Putamen (tissue), 1 donor: ENCODE data around the gene KRTAP10-10.
"Not testable (repeated sequence)": the region's sequence is repeated elsewhere in the genome, so short reads cannot be mapped to it uniquely, and the experiment has no call there.

ENCODE experiments used
- DNase-seq: peaks from one replicate; pipeline ENCODE4 v3.0.0-alpha.2; 2016; ENCODE audit warnings: low spot score

KRTAP10-10 gene, protein sequence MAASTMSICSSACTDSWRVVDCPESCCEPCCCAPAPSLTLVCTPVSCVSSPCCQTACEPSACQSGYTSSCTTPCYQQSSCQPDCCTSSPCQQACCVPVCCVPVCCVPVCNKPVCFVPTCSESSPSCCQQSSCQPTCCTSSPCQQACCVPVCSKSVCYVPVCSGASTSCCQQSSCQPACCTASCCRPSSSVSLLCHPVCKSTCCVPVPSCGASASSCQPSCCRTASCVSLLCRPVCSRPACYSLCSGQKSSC

DNA sequence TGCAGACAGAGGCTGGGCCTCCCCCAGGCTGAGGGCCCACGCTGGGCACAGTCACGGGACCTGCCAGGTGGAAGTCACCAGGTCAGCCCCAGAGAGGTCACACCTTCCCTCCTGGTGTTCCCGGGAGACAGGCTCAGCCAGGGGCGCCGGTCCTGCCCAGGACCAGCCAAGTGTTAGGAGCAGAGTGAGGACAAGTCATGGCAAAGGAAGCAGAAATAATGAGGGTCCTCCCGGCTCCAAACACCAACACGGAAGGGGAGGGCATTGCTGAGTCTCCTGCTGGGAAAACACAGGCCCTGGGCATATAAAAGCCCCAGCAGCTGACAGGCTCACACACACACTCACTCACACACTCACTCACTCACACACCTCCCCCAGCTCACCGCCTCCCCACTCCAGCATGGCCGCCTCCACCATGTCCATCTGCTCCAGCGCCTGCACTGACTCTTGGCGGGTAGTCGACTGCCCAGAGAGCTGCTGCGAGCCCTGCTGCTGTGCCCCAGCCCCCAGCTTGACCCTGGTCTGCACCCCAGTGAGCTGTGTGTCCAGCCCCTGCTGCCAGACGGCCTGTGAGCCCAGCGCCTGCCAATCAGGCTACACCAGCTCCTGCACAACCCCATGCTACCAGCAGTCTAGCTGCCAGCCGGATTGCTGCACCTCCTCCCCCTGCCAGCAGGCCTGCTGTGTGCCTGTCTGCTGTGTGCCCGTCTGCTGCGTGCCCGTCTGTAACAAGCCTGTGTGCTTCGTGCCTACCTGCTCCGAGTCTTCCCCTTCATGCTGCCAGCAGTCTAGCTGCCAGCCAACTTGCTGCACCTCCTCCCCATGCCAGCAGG, at the start of gene KRTAP10-10:
Gene KRTAP10-10, plus strand, starts transcription at position 339 of the 833 bp plus-strand sequence. Its CDS starts 62 bp downstream, at position 401.
- no peak for DNase-seq

DNA sequence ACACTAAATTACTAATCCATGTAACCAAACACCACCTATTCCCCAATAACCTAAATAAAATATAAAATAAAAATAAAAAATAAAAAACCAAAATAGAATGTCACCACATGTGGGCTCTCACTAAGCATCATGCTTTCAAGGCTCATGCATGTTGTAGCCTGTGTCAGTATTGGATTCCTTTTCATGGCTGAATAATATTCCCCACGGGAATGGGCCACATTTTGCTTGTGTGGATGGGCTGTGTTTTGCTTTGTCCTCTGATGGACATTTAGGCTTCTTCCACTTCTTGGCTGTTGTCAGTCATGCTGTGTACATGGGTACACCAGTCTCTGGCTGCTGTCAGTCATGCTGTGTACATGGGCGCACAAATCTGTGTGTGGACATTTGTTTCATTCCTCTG, 48.1 kb upstream of the KRTAP10-10 start:
- no peak for DNase-seq

DNA sequence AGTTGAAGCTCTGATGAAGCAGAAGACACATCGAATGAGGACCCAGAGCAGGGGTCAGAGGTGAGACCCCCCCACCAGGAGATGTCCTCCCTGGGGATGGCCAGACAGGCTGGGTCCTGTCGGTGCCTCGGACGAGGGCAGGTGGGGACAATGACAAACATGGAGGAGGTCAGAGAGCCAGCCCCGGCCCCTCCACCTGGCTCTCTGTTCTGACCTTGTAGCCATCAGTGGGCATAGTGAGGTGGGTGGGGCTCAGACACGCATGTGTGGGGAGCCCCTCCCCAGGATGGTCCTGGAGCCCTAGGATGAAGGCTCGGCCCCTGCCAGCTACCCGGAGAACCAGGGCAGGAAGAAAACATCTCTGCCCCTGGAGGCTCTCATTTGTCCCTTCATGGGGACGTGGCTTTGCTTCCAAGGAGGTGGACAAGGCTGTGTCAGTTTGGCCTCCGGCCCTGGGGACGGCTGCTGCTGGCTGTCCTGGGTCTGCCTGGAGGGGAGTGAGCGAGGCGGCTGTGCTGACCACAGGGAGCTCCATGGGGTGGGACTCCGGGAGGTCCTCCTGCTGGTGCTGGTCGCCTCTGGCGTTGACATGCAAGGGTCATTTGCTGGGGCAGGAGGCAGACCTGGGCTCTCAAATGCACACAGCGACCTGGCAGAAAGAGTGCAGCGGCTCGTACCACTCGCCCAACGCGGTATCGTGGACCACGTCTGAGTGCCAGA, 47.4 kb upstream of the KRTAP10-10 start:
- no peak for DNase-seq

DNA sequence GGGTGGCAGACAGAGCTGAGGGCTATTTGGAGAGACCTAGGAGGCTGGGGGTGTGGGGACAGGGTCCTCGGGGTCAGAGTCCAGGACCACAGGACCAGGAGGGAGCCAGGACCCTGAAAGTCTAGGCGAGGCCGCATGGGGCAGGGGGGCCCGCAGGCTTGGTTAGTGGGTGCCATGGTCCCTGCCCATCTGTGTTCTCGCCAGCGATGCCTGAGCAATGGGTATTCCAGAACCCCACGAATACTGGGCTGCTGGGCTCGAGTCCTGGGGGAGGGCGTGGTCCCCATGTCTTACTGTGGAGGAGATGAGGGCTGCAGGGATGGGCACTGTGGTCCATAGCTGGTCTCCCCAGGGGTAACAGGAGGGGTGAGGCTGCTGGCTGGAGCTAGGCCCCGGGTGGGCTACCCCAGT, 46.8 kb upstream of the KRTAP10-10 start:
- no peak for DNase-seq

DNA sequence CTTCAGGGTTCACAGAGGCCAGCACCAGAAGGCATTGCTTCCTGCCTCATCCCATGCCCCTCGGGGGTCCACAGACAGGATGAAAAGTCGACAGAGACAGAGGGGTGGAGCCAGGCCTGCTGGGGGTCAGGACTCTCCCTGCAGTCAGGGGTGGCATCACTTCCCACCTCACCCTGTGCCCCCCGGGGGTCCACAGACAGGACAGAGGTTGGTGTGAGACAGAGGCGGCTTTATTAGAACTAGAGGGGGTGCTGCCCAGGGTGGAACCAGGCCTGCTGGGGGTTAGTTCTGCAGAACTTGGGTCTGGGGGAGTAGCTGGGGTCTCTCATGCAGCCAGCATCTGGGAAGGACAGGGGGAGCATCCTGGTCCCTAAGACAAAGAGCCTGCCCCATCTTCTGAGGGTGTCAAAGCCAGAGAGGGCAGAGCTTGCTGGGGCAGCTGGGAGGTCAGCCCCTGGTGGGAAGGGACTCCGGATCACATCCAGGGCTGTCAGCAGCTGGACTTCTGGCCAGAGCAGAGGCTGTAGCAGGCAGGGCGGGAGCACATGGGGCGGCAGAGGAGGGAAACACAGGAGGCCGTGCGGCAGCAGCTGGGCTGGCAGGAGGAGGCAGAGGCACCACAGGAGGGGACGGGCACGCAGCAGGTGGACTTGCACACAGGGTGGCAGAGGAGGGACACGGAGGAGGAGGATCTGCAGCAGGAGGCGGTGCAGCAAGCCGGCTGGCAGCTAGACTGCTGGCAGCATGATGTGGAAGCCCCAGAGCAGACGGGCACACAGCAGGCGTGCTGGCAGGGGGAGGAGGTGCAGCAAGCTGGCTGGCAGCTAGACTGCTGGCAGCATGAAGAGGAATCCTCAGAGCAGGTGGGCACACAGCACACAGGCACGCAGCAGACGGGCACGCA, 46.0 kb upstream of the KRTAP10-10 start:
- DNase-seq: not testable (repeated sequence)

DNA sequence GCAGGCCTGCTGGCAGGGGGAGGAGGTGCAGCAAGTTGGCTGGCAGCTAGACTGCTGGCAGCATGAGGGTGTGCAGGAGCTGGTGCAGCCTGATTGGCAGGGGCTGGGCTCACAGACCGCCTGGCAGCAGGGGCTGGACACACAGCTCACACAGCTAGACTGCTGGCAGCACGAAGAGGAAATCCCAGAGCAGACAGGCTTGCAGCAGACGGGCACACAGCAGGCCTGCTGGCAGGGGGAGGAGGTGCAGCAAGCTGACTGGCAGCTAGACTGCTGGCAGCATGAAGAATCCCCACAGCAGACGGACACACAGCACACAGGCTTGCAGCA, 45.4 kb upstream of the KRTAP10-10 start:
- DNase-seq: not testable (repeated sequence)

DNA sequence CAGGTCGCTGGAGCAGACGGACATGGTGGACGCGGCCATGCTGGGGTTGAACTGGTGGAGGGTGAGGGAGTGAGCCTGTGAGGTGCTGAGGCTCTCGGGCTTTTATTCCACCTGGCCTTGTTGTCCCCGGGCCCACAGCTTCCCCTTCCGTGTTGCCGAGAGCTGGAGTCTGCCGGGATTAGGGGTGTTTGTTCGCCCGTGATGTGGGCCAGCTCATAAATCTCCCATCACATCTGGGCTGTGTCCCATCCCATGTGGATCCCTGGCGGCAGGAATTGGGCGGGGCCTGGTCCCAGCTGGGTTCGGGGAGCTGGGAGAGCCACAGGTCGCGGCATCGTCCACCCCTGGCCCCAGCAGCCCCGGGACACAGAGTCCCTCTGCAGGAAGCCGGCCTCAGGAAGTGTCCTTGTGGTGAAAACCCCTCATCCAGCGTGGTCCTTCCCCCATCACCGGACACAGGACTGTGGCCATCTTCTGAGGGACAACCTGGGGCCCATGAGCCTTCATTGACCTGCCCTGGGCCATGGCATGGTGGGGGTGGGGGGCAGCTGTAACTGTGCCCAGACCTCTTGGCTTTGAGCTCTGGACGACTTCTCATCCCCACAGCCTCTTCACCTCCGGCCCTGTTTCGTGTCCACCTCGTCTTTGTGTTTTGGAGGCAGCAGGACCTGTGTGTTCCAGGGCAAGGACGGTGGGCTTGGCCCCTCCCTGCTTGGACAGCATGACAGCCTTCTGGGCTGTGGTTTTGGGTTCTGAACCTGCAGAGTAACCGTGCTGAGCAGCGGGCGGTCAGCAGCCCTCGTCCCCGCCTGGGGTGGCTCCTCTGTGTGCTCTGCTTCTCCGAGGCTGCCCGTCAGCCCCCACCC, 44.5 kb upstream of the KRTAP10-10 start, which contains the start of gene KRTAP10-6:
Gene KRTAP10-6, minus strand, starts transcription at position 60 of the 866 bp plus-strand sequence. Its CDS starts 21 bp downstream, at position 39.
- no peak for DNase-seq

DNA sequence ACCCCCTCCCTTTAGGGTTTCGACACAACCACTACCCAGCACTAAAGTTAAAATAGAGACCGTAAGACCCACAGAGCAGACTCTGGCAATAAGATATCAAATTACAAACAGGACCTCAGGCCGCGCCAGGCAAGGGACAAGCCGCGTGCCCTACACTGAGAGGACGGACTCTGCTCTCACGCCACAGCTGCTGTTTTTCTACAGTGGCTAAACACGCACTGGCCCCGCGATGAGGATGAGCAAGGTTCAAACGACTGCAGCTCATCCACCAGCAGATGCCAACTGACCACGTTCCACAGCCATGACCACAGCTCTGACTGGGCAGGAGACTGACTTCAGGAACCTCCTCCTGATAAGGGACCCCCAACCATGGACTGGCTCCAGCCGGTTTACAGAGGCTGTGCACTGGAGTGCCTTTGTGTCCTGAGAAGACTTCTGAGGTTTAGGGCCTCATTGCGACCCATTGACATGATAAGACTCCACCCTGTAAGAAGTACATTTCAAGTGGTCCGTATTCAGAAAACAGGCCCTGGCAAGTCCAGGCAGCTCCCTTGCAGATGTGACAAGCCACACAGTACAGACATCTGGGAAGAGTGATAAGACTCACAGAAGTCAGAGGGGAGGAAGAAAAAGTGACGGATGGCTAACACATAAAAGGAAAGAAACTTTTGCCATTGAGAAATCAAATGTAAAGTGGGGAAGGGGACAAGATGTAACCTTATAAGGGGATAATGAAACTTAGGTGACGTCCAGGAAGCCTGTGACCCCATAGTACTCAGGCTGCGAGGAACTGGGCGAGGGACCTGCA, 43.4 kb upstream of the KRTAP10-10 start:
- DNase-seq: no peak

DNA sequence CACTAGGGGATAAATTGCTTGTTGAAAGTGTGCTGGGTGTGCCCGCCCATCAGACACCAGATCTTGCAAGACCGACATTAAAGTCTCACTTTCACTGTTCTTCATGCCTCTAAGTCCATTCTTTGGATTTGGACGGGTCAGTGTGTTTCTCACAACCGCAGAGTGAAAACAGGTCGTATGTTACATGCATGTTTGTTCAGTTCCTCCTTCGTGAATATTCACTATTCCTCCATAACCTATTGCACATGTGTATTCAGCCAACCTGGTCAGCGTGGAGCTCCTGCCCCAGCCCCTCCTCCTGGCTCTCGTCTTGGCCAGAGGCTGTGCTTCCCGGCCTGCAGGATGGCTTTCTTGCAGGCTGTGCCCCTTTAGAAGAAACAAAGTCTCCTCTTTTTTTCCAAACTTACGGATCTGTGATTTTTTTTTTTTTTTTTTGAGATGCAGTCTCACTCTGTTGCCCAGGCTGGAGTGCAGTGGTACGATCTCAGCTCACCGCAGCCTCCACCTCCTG, 42.7 kb upstream of the KRTAP10-10 start:
- DNase-seq: no peak

DNA sequence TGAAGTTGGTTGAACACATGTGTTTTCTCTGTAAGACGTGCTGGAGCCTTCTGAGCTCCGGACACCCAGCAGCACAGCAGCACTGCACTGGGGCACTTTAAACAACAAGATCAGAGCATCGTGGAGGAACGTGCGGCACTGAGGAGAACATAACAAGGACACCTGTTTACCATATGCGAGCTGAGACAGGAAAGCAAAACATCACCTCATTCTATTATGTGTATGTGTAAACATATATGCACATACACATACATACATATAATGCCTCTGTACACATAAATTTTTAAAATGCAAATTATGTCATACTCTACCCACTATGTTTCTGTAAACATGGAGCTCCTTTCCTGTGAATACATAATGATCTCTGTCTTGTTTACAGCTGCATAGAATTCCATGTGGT, 41.6 kb upstream of the KRTAP10-10 start:
- no peak for DNase-seq

DNA sequence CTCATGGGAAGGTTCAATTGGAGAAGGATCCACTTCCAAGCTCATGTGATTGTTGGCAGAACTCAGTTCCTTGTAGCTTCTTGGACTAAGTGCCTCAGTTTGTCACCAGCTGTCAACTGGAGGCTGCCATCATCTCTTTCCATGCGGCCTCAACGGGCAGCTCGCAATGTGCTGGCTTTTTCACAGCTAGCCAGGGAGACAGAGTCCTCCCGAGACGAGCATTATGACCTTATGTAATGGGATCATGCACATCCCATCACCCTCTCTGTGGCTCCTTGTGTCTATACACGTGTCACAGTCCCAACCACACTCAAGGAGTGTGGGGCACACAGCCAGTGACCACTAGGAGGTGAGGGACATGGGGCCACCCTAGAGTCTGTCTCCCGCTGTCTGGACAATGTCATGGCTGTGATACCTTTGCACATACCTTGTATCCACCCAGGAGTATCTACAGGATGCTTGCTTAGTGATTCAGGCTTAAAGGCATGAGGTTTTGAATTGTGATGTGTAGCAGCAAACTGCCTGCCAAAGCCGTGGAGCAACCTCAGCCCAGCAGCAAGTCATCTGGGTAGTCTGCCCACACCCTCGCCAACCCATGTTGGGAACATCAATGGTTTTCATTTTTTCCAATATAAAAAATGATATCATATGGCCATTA, 41.0 kb upstream of the KRTAP10-10 start:
- DNase-seq: no peak

DNA sequence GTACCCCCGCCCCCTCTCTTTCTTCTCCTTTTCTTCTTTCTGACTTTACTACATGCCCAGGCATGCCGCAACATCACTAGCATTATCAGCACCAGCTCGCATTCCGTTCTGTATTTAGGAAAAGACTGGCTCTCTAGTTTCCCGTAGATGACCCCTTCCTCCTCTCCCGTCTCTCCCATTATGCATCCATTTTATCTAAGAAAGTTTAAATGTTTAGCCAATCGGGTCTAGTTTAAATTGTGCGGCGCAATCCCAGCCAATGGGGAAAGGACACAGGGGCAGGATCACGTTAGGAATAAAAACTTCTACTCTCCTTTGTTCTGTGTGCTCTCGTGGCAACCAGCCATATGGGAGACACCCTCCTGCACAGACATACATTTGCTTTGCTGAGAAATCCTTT, 39.1 kb upstream of the KRTAP10-10 start:
- no peak for DNase-seq

DNA sequence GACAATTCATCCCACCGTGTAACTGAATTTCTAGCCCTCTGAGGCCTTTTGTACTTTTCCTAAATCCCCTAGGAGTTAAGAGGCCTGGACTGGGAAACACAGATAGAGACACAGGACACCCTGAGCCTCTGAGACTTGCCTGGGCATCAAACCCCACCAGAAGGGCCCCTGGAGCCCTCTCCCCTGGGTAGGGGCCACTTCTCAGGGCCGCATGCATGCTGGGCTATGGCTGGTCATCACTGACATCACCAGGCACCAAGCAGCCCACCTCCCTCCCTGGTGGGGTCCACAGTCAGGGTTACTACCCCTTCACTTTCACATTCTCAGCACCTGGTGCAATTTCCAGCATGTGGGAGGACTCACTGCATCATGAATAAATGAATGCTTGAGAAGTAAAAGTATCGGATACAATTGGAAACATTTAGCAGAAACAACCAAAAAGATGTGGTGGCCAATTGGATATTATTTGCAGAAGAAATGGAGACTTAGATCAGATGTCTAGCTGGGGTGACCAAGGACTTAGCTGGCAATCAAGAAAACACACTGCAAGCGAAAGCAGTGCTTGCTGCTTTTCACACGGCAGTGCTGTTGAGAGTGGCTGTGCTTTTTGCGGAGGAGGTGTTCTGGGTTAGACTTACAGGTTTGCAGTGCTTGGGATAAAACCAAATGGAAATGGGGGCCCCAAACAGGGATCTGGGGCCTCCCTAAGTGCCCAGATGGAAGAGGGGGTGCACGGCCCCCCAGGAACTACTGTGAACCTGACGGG, 37.7 kb upstream of the KRTAP10-10 start:
- DNase-seq: no peak

DNA sequence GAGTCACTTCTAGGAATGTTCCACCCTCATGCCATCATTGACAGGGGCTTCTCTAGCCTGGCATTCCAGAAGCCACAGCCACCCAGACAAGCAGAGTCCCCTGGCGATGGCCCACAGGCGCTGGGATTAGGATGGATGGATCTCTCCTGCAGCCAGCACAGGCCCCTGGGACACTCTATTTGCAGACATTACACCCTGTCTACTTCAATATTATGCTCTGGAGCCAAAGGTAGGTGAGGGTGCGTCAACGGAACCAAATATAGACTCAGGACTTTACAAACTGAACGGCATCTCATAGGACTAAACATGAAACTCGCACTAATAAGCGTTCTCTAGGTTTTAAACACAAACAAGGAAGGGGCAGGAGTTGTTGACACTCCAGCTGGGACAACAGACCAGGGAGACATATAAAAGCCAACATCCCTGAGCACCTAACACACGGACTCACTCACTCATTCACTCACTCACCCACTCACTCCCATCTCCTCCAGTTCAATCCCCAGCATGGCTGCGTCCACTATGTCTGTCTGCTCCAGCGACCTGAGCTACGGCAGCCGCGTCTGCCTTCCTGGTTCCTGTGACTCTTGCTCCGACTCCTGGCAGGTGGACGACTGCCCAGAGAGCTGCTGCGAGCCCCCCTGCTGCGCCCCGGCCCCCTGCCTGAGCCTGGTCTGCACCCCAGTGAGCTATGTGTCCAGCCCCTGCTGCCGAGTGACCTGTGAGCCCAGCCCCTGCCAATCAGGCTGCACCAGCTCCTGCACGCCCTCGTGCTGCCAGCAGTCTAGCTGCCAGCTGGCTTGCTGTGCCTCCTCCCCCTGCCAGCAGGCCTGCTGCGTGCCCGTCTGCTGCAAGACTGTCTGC, 36.8 kb upstream of the KRTAP10-10 start, which contains the start of gene KRTAP10-7:
Gene KRTAP10-7, plus strand, starts transcription at position 480 of the 861 bp plus-strand sequence. Its CDS starts 25 bp downstream, at position 505.
- not testable (repeated sequence) for DNase-seq

DNA sequence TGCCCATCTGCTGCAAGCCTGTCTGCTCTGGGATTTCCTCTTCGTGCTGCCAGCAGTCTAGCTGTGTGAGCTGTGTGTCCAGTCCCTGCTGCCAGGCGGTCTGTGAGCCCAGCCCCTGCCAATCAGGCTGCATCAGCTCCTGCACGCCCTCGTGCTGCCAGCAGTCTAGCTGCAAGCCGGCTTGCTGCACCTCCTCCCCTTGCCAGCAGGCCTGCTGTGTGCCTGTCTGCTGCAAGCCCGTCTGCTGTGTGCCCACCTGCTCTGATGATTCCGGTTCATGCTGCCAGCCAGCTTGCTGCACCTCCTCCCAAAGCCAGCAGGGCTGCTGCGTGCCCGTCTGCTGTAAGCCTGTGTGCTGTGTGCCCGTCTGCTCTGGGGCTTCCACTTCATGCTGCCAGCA, 36.1 kb upstream of the KRTAP10-10 start:
- DNase-seq: not testable (repeated sequence)

DNA sequence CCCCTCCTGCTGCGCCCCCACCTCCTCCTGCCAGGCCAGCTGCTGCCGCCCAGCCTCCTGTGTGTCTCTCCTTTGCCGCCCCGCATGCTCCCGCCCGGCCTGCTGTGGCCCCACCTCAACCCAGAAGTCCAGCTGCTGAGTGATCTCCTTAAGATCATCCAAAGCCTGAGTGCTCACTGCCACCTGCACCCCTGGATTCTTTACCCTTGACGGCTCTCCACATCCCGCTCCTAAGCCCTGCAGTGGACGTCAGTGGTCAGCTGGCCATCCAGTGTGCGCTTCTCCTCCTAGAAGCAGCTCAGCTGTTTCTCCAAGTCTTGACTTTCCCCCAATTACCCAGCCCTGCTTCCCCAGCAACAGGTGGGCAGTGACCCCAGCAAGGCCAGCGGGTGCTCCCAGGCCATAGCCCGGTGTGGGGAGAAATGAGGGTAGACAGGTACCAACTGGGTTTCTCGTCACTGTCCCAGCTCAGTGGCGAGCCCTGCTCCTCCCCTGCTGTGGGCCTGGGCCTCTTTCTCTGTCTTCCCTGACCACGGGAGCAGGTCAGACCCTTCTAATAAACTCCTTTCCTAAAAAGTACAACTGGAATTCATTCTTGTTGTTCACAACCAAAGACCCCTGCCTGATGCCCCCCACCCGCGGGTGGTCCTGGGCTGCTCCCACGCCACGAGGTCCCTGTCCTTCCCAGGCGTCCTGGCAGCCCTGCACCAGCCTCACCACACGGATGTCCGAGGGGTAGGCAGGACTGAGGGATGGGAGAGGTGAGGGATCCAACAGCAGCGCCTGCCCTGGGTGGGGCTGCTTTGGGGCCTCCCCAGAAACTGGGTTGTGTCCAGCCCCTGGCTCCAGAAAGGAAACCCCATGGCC, 35.3 kb upstream of the KRTAP10-10 start:
- no peak for DNase-seq
